HFF-Myc (cell line): Measurements from ENCODE around the gene BEND2.

Experiments
- DNase-seq: peaks from one replicate; pipeline ENCODE4 v3.0.0-alpha.2; 2011; ENCODE audit warnings: low read depth; ENCODE audit errors: extremely low read depth
- H3K4me3 ChIP-seq: replicated peaks from 2 replicates; pipeline ENCODE4 v1.5.1; 2011; ENCODE audit warnings: low read depth, mild to moderate bottlenecking, control low read depth, low read length
- TF ChIP-seq, protein P1 (sequence below): IDR thresholded peaks from 2 replicates; pipeline ENCODE4 v1.5.1; 2012; ENCODE audit warnings: mild to moderate bottlenecking, low read depth, low read length, control low read depth; ENCODE audit errors: missing control alignments

The BEND2 gene

DNA sequence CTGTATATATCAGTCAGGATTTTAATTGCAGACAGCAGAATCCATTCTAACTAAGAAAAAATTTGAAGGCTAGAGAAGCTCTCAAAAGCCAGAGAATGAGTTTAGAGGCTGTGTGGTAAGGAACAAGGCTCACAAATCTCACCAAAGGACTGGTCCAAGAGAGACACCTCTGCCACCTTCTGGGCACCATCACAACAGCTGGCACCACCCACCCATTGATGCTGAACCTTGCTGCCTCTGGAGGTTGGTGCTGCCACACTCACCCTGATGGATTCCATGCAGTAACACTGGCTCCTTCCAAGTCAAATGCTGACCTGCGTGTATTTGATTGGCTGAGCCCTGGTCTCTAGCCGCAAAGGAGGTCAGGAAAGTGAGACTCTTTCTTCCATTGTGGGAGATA is 100.8 kb downstream of the BEND2 start:
- no peak for DNase-seq
- TF ChIP-seq, protein P1, sequence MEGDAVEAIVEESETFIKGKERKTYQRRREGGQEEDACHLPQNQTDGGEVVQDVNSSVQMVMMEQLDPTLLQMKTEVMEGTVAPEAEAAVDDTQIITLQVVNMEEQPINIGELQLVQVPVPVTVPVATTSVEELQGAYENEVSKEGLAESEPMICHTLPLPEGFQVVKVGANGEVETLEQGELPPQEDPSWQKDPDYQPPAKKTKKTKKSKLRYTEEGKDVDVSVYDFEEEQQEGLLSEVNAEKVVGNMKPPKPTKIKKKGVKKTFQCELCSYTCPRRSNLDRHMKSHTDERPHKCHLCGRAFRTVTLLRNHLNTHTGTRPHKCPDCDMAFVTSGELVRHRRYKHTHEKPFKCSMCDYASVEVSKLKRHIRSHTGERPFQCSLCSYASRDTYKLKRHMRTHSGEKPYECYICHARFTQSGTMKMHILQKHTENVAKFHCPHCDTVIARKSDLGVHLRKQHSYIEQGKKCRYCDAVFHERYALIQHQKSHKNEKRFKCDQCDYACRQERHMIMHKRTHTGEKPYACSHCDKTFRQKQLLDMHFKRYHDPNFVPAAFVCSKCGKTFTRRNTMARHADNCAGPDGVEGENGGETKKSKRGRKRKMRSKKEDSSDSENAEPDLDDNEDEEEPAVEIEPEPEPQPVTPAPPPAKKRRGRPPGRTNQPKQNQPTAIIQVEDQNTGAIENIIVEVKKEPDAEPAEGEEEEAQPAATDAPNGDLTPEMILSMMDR = no peak
- H3K4me3 ChIP-seq = no peak overlapping the region
